GM10248 (cell line): ENCODE data around the gene TMEM154.
A peak's percentile ranks its signal among the peaks of the same experiment; 100 is the strongest.

Experiments
- CTCF ChIA-PET: fragments of 300-600 bp; sonication (Branson Sonifier 250); formaldehyde crosslinking; extraction: SDS; loops from one replicate; lab custom pipeline; 2021; ENCODE audit warnings: antibody characterized with exemption; lab: Yijun Ruan, JAX
- POLR2A ChIA-PET: fragments of 350-650 bp; sonication (Branson Sonifier 250); formaldehyde crosslinking; extraction: SDS; loops from one replicate; lab custom pipeline; 2020; ENCODE audit warnings: antibody characterized with exemption; lab: Yijun Ruan, JAX
- DNase-seq: peaks from one replicate; pipeline ENCODE4 v3.0.0; 2012; ENCODE audit errors: extremely low spot score
- CTCF ChIP-seq: IDR thresholded peaks from 2 replicates; pipeline ENCODE4 v1.5.1; 2012; ENCODE audit warnings: mild to moderate bottlenecking, low read depth; ENCODE audit errors: extremely low read depth, missing control alignments, control extremely low read depth

Gene TMEM154

GRCh38 chr4:152679414-152680281 lies at the start of gene TMEM154:
TMEM154 (minus strand) TSS chr4:152679997; CDS start chr4:152679933, 64 bp downstream.
- ChIA-PET POLR2A (no interaction called here), CTCF (interaction anchor here (0.7 to 5.1 kb wide), 9 partner anchors 11 to 188 kb away, joined by 3 to 38 read pairs (median 4); no protein-coding TSS in a partner anchor)
- TF ChIP-seq CTCF = no peak
- peak; percentile 67 for DNase-seq

GRCh38 chr4:152729466-152729865 lies 49.7 kb upstream of the TMEM154 start:
- ChIA-PET CTCF (interaction anchor here (1.4 kb wide), 1 partner anchor 10 kb away, joined by 3 read pairs; no protein-coding TSS in a partner anchor), POLR2A (no interaction called here)
- DNase-seq = no peak
- TF ChIP-seq CTCF = no peak

- CTCF ChIA-PET = interaction anchor here (0.6 to 1.5 kb wide), 3 partner anchors 8 to 227 kb away, joined by 3 to 4 read pairs (median 4); no protein-coding TSS in a partner anchor
- POLR2A ChIA-PET = no interaction called here
- no peak for TF ChIP-seq CTCF
- DNase-seq = no peak
Observed at GRCh38 chr4:152728343-152728742, 48.5 kb upstream of the TMEM154 start.

- DNase-seq = no peak
- TF ChIP-seq CTCF = no peak
- CTCF ChIA-PET = interaction anchor here (0.6 to 1.5 kb wide), 3 partner anchors 8 to 226 kb away, joined by 3 to 4 read pairs (median 4); no protein-coding TSS in a partner anchor
- POLR2A ChIA-PET = no interaction called here
Observed at GRCh38 chr4:152727784-152728183, 48.0 kb upstream of the TMEM154 start.

- CTCF ChIA-PET = interaction anchor here (1.0 kb wide), 1 partner anchor 224 kb away, joined by 3 read pairs; no protein-coding TSS in a partner anchor
- TF ChIP-seq CTCF = no peak
- POLR2A ChIA-PET = no interaction called here
- DNase-seq = no peak
Observed at GRCh38 chr4:152724494-152724893, 44.7 kb upstream of the TMEM154 start.

- no peak for DNase-seq
Observed at GRCh38 chr4:152723236-152723635, 43.4 kb upstream of the TMEM154 start.

More at GRCh38 chr4:152723236-152723635, 43.4 kb upstream of the TMEM154 start:
- ChIA-PET POLR2A (no interaction called here), CTCF (interaction anchor here (1.1 to 2.1 kb wide), 2 partner anchors 8 to 12 kb away, joined by 5 to 9 read pairs; no protein-coding TSS in a partner anchor)
- TF ChIP-seq CTCF = no peak
